Measurements from ENCODE around the gene LDLRAP1. TPM values are rescaled to one million over a fixed set of nuclear protein-coding genes. Genes with fewer than 3 reads are reported as not detected.

LDLRAP1 gene
- total and polyA plus RNA-seq, 8 donors, result 17.0 to 28.7 (median 22.4) TPM

- intact Hi-C loops (cut with DNase I), result no loop called here
- ATAC-seq (peak; percentile 62), DNase-seq (peak in 1 of 4 donors; percentile 81)
- no peaks in the 10 kb centered on the region for H3K27me3 ChIP-seq
- peak; percentile 71 to 73 for TF ChIP-seq CTCF (IDR thresholded peaks at IDR 0.05)
- peaks cover 6 to 15% of the 10 kb centered on the region in 2 donors for H3K4me1 ChIP-seq
- H3K27ac ChIP-seq, result no peak overlapping the region
- no peak overlapping the region for H3K4me3 ChIP-seq
- H3K36me3 ChIP-seq, result no peaks in the 10 kb centered on the region
- H3K9me3 ChIP-seq, result no peaks in the 10 kb centered on the region
Observed at GRCh38 chr1:25572708-25573590, 29.5 kb downstream of the LDLRAP1 start.

GRCh38 chr1:25573591-25573930 is 30.2 kb downstream of the LDLRAP1 start:
- ATAC-seq (peak; percentile 83), DNase-seq (peak in 1 of 4 donors; percentile 50)
- TF ChIP-seq CTCF (IDR thresholded peaks at IDR 0.05), result no peak
- H3K27ac ChIP-seq, result peak overlapping the region in 1 of 2 donors; percentile 29
- H3K4me3 ChIP-seq, result no peak overlapping the region
- intact Hi-C loops (cut with DNase I), result no loop called here
- no peaks in the 10 kb centered on the region for H3K9me3 ChIP-seq
- H3K27me3 ChIP-seq, result no peaks in the 10 kb centered on the region
- H3K36me3 ChIP-seq, result no peaks in the 10 kb centered on the region
- peaks cover 6 to 9% of the 10 kb centered on the region in 2 donors for H3K4me1 ChIP-seq

GRCh38 chr1:25573961-25574360 is 30.6 kb downstream of the LDLRAP1 start:
- Histone ChIP-seq H3K9me3 (no peaks in the 10 kb centered on the region), H3K4me1 (peaks cover 6 to 9% of the 10 kb centered on the region in 2 donors), H3K4me3 (no peak overlapping the region), H3K27ac (peak overlapping the region in 1 of 2 donors; percentile 29), H3K36me3 (no peaks in the 10 kb centered on the region), H3K27me3 (no peaks in the 10 kb centered on the region)
- intact Hi-C loops (cut with DNase I), result no loop called here
- ATAC-seq (peak; percentile 57), DNase-seq (no peak)
- no peak for TF ChIP-seq CTCF (IDR thresholded peaks at IDR 0.05)

- H3K36me3 ChIP-seq, result no peaks in the 10 kb centered on the region
- ATAC-seq (no peak), DNase-seq (no peak)
- no peak overlapping the region for H3K4me3 ChIP-seq
- intact Hi-C loops (cut with DNase I), result no loop called here
- no peak overlapping the region for H3K27ac ChIP-seq
- H3K9me3 ChIP-seq, result no peaks in the 10 kb centered on the region
- H3K4me1 ChIP-seq, result peaks cover 6 to 9% of the 10 kb centered on the region in 2 donors
- TF ChIP-seq CTCF (IDR thresholded peaks at IDR 0.05), result no peak
- H3K27me3 ChIP-seq, result no peaks in the 10 kb centered on the region
Observed at GRCh38 chr1:25575191-25575590, 31.8 kb downstream of the LDLRAP1 start.

GRCh38 chr1:25576459-25577133 is 33.2 kb downstream of the LDLRAP1 start:
- H3K36me3 ChIP-seq, result no peaks in the 10 kb centered on the region
- ATAC-seq (no peak), DNase-seq (no peak)
- H3K4me3 ChIP-seq, result no peak overlapping the region
- H3K4me1 ChIP-seq, result peaks cover 6 to 10% of the 10 kb centered on the region in 2 donors
- no peaks in the 10 kb centered on the region for H3K27me3 ChIP-seq
- intact Hi-C loops (cut with DNase I), result no loop called here
- no peak for TF ChIP-seq CTCF (IDR thresholded peaks at IDR 0.05)
- H3K27ac ChIP-seq, result no peak overlapping the region
- H3K9me3 ChIP-seq, result no peaks in the 10 kb centered on the region

Measured in left lung (tissue), 10 donors.